ENCODE data around the gene CTIF.

Gene CTIF

GRCh38 chr18:48623468-48624235 is 84.8 kb downstream of the CTIF start:
- DNase-seq, result no peak

- DNase-seq, result no peak
Observed at GRCh38 chr18:48624856-48625255, 86.0 kb downstream of the CTIF start.

GRCh38 chr18:48627216-48627615 is 88.4 kb downstream of the CTIF start:
- no peak for DNase-seq

- DNase-seq, result no peak
Observed at GRCh38 chr18:48629730-48630324, 91.0 kb downstream of the CTIF start.

- no peak for DNase-seq
Observed at GRCh38 chr18:48631851-48632250, 93.0 kb downstream of the CTIF start.

- no peak for DNase-seq
Observed at GRCh38 chr18:48632676-48633257, 93.9 kb downstream of the CTIF start.

GRCh38 chr18:48634491-48634890 is 95.7 kb downstream of the CTIF start:
- DNase-seq, result no peak

GRCh38 chr18:48634975-48635374 is 96.1 kb downstream of the CTIF start:
- DNase-seq, result no peak

- no peak for DNase-seq
Observed at GRCh38 chr18:48635806-48636205, 97.0 kb downstream of the CTIF start.

GRCh38 chr18:48636436-48636835 is 97.6 kb downstream of the CTIF start:
- DNase-seq, result no peak

GRCh38 chr18:48637081-48637990 is 98.5 kb downstream of the CTIF start:
- DNase-seq, result no peak

- DNase-seq, result no peak
Observed at GRCh38 chr18:48638451-48638850, 99.6 kb downstream of the CTIF start.

- no peak for DNase-seq
Observed at GRCh38 chr18:48638896-48639771, 100.3 kb downstream of the CTIF start.

- no peak for DNase-seq
Observed at GRCh38 chr18:48639772-48640432, 101.1 kb downstream of the CTIF start.

GRCh38 chr18:48640566-48641270 is 101.9 kb downstream of the CTIF start:
- no peak for DNase-seq

GRCh38 chr18:48641981-48642380 is 103.2 kb downstream of the CTIF start:
- no peak for DNase-seq

- DNase-seq, result no peak
Observed at GRCh38 chr18:48642503-48642902, 103.7 kb downstream of the CTIF start.

- DNase-seq, result no peak
Observed at GRCh38 chr18:48643262-48643661, 104.4 kb downstream of the CTIF start.

GRCh38 chr18:48644029-48644428 is 105.2 kb downstream of the CTIF start:
- DNase-seq, result no peak

- no peak for DNase-seq
Observed at GRCh38 chr18:48645427-48646002, 106.7 kb downstream of the CTIF start.

- DNase-seq, result no peak
Observed at GRCh38 chr18:48646976-48647375, 108.1 kb downstream of the CTIF start.

Measured in retina (tissue), 1 donor.